HG03097 (cell line): ENCODE data around the gene ABI3.

ENCODE experiments used
- ATAC-seq: cut with Tn5 transposase; IDR thresholded peaks from one replicate; pipeline ENCODE4 v1.9.1; 2021; ENCODE audit not compliant: unreplicated experiment, low FRiP score

Gene ABI3

DNA sequence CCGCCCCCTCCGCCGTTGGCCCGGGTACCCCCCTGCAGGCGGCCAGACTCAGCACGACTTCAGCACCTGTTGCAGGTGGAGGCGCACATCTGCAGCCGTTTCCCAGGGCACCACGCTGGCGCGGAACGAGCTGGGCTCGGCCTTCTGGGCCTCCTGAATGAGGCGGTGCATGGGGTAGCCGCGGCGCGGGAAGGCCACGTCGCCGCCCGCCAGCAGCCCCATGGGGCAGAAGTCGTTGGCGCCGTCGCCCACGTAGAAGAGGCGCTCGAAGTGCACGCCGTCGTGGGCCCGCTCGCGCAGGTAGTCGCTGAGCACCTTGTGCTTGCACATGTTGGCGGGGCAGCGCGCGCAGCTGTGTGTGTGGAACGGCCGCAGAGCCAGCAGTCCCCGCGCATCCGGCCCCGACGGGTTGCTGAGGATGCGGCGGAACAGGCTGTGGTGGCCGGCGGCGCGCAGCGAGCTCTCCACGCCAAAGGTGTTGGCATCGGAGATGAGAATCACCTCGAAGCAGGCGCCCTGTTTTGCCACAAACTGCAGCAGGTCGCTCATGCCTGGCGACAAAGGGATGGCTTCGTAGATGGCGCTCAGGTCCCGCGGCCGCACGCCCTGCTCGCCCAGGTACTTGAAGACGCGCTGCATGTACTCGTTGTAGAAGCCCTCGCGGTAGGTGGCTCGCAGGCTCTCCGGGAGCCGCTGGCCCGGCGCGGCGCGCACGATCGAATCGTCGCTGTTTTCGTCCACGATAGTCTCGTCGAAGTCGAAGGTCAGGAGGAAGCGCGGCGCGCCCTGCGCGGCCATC, 13.9 kb downstream of the ABI3 start:
- ATAC-seq: no peak

GRCh38 chr17:49224997-49225337, 14.5 kb downstream of the ABI3 start:
- no peak for ATAC-seq

GRCh38 chr17:49225554-49226236, 15.2 kb downstream of the ABI3 start:
- ATAC-seq: no peak

GRCh38 chr17:49226771-49227435, 16.4 kb downstream of the ABI3 start:
- ATAC-seq: no peak

DNA sequence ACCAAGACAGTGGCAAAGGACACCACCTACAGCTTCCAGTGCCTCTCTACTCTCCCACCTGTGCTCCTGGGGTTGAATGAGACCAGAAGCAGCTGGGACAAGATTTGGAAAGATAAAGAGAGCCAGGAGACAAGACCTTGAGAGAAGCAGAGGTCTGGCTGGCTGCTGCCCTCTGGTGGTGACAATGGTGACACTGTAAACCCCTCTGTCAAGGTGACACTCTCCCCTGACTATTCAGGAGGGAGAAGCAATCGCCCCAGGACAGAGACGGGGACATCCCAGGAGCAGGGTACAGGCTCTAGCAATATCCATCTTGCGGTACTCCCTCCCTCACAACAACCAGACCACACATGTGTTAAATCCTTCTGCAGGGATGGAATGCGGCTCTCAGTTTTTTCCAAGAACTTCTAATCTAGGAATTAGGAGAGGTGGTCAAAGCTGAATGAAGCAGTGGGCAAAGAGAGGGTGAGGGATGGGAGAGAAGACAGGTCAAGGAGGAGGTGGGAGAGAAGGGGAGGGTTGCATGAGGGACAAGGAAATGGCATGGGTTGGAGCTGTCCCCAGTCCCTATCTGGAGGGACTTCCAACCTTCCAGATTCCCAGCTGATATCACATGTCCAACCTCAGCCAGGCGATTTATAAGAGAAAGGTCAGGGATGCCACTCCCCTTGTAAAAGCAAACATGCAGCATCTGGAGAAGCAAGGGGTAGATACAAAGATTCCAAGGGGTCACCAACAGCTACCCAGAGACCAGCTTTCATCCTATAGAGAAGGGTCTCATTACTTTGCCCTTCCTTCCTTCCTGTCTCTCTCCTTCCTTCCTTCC, 17.1 kb downstream of the ABI3 start:
- ATAC-seq: no peak

GRCh38 chr17:49229076-49229804, 18.7 kb downstream of the ABI3 start:
- no peak for ATAC-seq

GRCh38 chr17:49229805-49230600, 19.5 kb downstream of the ABI3 start:
- ATAC-seq: no peak

DNA sequence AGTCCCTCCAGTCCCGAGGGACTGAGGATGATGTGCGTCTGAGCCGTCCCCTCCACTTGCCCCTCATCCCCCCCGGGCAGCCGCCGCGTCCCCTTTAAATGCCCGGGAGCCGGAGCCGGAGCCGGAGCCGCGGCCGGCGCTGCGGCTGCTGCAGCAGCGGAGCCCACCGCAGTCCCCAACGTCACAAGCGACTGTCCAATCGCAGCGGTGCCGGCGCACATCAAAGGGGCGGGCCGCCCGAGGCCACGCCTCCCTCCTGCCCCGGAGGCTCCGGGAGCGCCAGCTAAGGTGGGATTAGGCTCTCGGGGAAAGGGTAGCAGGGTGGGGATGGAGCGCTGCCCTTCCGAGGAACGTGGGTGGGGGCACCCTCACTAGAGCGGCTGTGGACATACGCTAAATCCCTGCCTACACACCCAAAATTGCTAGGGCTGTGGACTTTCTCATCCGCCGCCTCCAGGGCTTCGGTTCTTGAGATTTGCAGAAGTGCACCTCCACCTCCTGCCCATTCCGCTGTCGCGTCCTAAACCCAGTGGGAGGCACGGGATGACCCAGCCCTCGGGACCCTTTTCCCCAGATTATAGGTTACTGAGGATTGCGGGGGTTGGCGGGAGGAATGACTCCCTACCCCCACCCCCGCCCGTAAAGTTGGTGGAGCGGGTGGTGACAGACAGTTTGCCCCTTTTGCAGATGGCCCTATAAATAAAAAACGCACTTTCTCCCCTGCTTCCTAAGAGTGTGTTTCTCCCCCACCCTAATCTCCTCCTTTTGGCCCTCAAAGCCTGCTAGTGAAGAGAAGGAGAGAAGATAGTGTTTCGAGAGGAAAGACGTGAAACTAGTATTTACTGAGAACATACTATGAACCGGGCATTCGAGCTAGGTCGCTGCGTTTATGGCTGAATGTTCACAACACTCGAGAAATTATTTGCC, 20.4 kb downstream of the ABI3 start, which contains the start of gene PHOSPHO1:
PHOSPHO1 (minus strand) TSS at position 152 of the 927 bp plus-strand sequence. CDS start 4,096 bp downstream, outside the sequence.
- ATAC-seq: peak; percentile 89

DNA sequence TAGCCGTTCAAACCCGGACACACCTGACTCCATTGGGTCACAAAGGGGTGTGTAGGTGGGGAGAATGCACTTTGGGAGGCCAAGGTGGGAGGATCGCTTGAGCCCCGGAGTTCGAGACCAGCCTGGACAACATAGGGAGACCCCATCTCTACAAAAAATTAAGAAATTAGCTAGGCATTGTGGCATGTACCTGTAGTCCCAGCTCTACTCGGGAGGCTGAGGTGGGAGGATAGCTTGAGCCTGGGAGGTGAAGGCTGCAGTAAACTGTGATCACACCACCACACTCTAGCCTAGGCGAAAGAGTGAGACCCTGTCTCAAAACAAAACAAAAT, 21.0 kb downstream of the ABI3 start:
- ATAC-seq: no peak

- ATAC-seq: no peak
These were observed 24.1 kb downstream of the ABI3 start for GRCh38 chr17:49234509-49235080.

GRCh38 chr17:49235896-49236295, 25.4 kb downstream of the ABI3 start:
- ATAC-seq: no peak

- no peak for ATAC-seq
These were observed 29.5 kb downstream of the ABI3 start for GRCh38 chr17:49239963-49240362.

DNA sequence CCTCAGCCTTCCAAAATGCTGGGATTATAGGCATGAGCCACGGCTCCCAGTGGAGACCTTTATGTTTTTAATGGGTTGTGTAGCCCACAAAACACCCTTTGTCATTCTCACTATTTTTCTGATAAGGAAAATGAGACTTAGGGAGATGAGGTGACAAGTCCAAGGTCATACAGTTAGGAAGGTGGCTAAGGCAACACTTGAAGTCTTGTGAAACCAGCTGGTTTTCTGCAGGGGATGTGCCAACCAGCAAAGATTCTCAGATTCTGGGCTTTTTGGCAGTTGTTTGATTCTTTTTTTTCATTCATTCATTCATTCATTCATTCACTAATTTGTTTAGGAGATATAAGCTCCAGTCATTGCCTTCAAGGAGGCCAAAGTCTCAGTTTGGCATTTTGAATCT, 30.1 kb downstream of the ABI3 start:
- no peak for ATAC-seq

- no peak for ATAC-seq
These were observed 30.5 kb downstream of the ABI3 start for GRCh38 chr17:49241040-49241439.

- ATAC-seq: no peak
These were observed 31.3 kb downstream of the ABI3 start for GRCh38 chr17:49241692-49242397.

DNA sequence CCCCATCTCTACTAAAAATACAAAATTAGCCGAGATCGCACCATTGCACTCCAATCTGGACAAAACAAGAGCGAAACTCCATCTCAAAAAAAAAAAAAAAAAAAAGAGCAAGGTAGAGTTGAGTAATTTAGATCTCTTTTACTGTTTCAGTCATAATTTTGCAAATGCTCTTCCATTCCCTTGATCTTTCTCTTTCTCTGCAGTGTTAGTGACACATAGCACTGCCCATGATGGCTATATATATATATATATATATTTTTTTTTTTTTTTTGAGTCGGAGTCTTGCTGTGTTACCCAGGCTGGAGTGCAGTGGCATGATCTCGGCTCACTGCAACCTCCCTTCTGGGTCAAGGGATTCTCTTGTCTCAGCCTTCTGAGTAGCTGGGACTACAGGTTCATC, 32.3 kb downstream of the ABI3 start:
- no peak for ATAC-seq

DNA sequence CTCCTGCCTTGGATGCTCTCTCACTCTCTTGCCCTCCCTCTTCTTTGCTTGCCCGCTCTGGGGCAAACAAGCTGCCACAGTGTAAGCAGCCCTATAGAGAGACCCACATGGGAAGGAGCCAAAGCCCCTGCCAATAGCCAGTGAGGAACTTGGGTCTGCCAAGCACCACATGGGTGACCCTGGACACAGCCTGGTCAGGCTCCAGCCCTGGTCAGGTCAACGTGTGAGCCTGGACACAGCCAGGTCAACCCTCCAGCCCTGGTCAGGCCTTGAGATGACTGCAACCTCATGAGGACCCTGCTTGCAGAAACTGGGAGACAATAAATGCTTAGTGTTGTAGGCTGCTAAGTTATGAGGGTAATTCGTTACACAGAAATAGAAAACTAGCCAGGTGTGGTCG, 34.3 kb downstream of the ABI3 start:
- no peak for ATAC-seq
